Stimulated activated CD8-positive, alpha-beta memory T cell treated with anti-CD3 and anti-CD28 coated beads, Interleukin-4, amount 100 ng/mL, for 1 hour (primary cell): ENCODE results near the gene POFUT1.

ENCODE experiments used
- DNase-seq, 2 donors: peaks; one replicate each; pipeline ENCODE4 v3.0.0-alpha.2; 2020; ENCODE audit warnings: low read depth in 2 of 2, low spot score in 1 of 2

Gene POFUT1

DNA sequence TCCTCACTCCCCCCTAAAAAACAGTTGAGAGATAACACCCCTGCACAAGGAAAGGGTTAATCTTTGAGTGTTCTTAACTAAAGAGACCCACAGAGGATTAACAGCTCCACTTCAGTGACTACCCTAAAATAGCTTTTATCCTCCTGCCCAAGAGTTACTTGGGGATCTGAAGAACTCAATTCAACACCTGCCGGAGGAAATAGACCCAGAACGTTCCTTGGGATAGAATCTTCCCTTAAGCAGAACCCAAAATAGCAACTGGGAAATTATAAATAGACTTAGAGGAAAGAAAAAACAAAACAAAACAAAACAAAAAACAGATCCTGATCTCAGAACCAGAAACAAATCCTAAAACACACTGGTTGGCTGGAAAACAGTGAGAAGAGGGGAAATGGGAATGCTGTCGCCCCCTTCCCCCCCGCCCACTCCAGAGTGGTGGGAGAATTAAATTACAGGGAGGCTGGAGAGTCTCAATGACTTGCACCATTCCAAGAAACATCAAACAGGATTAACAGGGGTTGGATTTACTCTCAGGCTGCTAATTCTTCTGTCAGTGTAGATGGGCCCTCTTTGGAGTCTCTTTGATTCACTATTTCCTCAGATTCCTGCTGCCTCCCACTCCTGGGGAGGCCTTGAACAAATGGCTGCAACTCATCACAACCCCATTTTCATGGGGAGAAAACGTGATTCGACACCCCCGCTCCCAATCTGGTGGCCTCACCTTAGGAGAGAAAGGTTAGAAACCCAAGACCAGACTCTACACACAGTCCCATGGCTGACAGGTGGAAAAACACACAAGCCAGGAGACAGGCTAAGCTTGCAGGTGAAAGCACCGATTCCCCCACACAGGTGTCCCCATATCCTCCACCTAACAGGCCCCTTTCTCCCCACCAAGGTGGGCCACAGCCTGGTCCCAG, 1.6 kb upstream of the POFUT1 start:
- DNase-seq: no peak

DNA sequence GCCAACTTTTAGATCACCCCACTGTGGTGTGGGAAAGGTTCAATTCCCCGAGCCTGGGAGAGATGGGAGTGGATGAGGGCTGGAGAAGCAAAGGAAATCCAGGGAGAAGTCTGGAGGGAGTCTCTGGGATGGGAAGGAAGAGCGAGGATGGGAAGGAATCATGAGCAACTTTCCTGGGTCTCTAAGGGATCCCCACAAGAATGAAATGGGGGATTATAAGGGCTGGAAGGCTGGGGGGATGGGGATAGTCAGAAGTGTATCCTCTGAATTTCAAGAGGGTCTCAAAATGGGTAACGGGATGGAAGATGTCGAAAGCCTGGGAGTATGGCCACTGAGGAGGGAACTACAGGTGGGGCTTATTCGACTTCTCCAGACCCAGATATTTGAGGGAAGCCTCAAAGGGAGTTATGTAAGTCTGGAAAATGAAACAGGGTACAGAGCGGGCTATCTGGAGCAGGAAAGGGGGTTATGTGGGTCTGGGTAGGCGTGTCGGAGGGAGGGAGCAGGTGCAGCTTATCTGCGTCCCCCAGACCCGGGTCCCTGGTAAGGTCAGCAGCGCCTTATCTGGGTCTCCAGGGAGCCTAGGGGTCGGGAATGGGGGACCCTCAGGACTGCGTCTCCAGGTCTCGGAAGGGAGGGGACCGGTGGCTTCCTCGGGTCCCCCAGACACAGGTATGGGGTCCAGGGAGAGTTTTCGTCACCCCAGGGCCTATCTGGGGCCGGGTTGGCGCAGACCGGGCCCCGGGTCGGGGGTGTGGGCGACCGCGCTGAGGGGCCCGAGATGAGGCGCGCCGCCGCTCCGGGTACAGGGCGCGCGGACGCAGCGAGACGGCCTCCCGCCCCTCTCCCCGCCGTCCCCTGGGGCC, 687 bp upstream of the POFUT1 start:
- no peak for DNase-seq

DNA sequence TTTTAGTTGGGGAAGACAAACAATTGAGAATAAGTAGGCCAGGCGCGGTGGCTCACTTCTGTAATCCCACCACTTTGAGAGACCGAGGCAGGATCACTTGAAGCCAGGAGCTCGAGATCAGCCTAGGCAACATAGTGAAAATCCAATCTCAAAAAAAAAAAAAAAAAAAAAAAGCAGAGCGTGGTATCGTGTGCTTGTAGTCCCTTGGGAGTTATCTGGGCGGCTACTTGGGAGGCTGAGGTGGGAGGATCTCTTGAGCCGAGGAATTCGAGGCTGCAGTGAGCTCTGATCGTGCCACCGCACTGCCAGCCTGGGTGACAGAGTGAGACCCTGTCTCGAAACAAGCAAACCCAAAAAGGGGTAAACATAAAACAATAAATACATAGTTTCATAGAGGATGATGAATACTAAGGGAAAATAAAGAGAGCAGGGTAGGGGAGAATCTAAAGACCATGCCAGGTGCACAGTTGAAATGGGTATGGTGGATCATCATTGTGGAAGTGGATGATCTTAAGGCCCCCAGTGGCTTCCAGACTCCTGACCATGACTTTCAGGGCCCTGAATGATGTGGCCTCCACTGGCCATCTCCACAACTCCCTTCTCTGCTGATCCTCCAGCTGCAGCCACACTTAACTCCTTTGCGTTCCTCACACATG, 947 bp downstream of the POFUT1 start:
- no peak for DNase-seq

DNA sequence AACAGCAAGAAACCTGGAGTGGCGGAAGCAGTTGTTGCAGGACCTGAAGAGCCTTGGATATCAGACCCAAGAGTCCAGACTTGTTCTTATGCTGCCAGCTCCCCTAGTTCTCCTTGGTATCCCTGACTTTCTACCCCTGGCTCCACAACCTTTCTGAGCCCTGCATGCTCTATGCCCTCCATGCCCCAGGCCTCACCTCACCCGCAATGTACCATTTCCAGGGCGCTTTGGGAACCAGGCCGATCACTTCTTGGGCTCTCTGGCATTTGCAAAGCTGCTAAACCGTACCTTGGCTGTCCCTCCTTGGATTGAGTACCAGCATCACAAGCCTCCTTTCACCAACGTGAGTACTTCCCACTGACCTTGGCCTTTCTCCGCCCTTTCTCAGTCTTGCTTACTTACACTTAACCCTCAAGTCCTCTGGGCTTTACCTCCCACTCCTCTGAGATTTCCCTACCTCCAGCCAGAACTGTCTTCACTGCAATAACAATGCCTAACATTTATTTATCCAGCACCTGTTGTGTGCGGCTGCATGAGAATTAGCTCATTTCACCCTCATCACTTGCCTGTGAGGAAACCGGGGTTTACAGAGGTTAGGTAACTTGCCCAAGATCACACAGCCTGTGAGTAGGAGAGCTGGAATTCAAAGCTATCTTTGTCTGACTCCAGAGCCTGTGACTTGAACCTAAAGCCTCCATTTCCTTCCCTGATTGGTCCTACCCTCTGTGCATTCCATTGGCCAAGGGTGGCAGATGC, 2.3 kb downstream of the POFUT1 start:
- no peak for DNase-seq

DNA sequence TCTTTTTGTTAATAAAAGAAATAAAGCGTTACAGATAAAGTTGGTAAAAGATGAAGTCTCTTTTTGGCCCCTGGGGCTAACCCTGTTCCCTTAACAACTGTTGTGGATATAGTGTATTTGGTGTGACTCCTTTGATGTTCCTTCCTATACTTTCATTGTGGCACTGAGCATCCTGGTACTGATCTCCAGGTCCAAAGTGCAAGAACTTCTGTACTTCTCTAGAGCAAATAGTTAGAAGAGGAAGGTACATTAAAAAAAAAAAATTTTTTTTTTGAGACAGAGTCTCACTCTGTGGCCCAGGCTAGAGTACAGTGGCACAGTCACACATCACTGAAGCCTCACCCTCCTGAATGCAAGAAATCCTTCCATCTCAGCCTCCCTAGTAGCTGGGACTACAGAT, 6.2 kb downstream of the POFUT1 start:
- DNase-seq: no peak

DNA sequence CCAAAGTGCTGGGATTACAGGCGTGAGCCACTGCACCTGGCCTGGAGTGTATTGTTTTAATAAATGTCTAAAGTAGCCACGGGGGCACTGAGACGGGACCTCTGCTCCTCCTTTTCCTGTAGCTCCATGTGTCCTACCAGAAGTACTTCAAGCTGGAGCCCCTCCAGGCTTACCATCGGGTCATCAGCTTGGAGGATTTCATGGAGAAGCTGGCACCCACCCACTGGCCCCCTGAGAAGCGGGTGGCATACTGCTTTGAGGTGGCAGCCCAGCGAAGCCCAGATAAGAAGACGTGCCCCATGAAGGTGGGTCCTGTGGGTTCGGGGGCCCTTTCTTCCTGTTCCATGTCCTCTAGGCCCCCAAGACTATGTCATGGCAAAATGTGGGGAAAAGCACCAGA, 7.5 kb downstream of the POFUT1 start:
- DNase-seq: no peak

DNA sequence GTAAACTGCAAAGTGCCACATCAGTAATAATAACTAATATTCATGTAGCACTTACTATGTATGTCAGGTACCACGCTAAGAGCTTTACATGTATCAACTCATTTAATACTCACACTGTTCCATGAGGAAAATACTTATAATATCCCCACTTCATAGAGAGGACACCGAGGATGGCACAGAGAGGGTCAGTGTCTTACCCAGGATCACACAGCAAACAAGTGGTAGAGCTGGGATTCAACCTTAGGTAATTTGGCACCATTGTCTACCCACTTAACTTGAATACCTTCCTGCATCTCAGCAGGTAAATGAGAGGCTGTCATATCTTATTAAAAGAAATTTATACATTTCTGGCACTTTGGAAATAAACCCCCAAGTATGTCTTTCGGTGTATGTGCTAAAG, 8.0 kb downstream of the POFUT1 start:
- DNase-seq: no peak

DNA sequence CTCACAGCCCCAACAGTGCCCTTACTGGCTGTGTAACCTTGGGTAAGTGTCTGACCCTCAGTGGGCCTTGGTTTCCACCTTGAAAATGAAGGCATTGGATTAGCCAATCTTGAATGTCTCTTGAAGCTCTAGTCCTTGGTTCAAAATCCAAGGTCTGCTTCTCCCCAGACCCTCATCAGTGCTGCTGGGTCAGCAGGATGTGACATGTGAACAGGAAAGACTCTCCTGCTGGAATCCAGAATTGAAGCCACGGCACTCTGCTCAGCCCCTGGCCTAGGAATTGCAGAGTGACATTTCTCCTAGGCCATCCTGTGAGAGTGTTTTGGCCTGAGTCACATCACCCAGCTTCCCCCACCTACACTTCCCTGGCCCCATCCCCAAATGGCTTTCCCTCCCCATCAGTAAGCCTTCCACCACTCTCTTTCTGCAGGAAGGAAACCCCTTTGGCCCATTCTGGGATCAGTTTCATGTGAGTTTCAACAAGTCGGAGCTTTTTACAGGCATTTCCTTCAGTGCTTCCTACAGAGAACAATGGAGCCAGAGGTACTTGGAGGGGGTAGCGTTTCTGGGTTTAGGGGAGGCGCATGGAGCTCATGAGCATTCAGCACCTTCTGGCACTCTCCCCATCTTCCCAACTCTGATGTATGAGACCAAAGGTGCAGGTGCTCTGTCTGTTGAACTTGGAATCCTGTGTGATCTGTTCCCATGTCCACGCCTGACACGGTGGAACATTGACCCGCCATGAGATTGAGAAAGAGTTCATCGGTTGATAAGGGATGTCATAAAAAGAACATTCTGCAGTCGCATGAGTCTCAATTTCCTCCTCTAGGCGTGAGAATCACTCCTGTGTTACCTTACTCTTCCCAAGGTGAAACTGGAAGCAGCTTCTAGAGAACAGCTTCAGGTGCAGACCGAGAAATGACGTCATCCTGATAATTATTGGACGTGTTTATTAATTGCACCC, 8.8 kb downstream of the POFUT1 start:
- DNase-seq: no peak

DNA sequence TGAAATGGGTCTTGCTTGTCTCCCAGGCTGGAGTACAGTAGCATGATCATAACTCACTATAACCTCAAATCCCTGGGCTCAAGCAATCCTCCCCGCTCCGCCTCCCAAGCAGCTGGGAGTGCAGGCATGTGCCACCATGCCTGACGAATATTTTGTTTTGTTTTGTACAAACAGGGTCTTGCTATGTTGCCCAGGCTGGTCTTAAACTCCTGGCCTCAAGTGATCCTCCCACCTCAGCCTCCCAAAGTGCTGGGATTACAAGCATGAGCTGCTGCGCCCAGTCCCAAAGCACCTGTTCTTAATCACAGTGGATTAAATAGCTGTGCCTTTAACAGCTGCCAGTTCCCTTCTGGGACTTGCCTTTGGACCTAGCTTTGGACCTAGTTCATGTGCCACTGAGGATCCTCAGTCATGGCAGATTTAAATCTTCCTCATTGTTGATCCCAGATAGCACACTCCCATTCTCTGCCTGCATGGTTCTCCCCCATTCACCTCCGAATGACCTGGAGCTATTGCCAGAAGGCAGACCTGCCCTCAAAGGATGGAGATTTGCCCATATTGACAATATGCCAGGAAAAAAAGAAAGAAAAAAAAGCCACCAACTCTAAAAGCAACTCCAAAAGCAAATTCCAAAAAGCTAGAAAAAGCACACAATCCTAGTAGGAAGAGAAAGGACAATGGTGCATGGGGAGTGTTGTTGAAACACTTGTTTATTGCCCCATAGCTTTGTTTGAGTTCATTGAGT, 10.6 kb downstream of the POFUT1 start:
- DNase-seq: no peak

DNA sequence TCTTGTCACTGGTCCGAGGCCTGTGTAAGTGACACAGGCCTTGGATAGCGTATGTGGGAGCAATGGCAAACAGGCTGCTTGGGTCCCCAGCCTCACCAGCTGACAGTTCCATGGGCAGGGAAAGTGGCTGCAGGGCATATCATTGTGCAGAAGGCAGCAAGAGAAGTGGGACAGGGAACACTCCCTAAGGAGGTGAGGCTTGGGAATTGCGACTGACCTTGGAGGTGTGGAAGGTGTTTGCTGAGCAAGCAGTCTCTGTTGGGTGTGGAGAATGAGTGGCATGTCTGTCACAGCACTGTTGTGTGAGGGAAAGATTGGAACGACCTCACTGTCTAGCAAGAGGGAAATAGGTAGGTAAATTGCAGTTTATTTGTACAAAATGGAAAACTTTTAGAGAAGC, 16.8 kb downstream of the POFUT1 start:
- no peak for DNase-seq

DNA sequence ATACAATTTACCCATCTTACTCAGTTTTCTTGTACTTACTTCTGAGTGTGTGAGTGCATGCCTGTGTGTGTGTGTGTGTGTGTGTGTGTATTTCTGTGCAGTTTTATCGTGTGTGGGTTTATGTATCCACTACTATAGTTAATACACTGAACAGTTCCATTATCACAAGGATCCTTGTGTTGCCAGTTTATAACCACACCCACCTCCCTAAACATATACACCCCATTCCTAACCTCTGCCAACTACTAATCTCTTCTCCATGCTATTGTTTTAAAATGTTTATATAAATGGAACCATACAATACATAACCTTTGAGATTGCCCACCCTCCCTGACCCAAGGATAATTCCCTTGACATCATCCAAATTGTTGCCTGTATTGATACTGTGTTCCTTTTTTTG, 18.7 kb downstream of the POFUT1 start:
- DNase-seq: no peak

DNA sequence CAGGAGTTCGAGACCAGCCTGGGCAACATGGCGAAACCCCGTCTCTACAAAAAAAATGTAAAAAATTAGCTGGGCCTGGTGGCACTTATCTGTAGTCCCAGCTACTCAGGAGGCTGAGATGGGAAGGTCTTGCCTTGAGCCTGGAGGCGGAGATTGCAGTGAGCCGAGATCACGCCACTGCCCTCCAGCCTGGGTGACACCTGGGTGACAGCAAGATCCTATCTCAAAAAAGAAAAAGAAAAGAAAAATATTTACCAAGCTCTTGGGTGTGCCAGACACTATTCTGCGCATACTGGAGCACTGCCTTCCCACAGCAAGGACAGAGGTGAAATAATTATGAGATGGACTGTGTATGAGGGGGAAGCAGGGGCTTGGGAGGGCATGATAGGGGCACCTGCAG, 19.6 kb downstream of the POFUT1 start:
- no peak for DNase-seq

DNA sequence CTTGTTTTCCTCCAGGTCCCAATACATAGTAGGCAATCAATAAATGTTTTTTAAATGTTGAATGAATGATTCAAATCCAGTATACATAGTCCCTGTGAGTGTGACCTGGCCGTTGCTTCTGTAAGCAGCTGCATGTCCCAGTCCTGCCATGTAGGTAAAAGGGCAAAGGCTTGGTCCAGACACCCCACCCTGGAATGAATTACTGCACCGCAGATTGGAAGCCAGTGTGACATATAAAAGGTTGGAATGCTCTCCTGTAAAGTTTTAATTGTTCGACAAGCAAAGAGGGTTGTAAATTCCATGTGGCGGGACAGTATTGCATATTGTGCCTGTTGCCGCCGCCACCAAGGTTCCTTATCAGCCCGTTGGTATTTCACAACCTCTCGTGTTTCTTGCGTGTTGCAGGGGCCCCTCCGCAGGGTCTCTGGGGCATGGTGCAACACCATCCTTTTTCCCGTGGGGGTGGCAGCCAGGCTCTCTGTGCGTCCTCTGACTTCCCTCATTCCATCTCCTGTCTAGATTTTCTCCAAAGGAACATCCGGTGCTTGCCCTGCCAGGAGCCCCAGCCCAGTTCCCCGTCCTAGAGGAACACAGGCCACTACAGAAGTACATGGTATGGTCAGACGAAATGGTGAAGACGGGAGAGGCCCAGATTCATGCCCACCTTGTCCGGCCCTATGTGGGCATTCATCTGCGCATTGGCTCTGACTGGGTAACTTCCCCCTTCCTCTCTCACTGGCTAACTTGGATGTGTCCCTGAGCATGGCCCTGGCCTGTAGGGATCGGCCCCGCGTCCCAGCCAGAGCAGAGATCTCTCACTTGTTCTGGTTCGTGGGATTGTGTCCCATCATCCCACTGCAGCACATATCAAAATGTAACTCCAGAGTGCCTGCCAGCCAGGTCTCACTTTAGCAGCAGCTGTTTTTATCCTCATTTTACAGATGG, 20.3 kb downstream of the POFUT1 start:
- no peak for DNase-seq

DNA sequence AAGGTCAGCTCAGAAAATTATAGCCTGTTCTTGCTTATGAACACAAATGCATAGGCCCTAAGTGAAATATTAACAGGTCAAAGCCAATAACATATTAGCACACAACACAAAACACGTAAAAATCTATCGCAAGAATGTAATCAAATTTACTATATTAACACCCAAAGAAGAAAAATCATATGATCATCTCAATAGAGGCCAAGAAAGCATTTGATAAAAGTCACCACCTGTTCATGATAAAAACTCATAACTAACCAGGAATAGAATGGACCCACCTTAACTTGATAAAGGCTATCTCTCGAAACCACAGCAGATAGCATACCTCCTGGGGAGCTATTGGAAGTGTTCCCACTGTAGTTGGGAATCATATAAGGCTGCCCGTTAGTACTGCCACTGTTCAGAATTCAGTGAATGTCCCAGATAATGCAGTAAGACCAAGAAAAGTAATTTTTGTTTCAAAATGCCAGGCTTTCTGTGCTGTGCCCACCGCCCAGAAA, 21.6 kb downstream of the POFUT1 start:
- DNase-seq: no peak

DNA sequence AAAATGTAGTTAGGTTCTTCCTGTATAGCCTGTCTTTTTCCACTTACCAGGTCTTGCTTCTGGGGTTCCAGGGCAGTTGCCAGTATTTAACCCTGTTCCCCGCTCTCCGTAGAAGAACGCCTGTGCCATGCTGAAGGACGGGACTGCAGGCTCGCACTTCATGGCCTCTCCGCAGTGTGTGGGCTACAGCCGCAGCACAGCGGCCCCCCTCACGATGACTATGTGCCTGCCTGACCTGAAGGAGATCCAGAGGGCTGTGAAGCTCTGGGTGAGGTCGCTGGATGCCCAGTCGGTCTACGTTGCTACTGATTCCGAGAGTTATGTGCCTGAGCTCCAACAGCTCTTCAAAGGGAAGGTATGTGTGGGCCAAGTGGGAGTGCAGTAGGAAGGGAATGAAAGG, 23.0 kb downstream of the POFUT1 start:
- no peak for DNase-seq

DNA sequence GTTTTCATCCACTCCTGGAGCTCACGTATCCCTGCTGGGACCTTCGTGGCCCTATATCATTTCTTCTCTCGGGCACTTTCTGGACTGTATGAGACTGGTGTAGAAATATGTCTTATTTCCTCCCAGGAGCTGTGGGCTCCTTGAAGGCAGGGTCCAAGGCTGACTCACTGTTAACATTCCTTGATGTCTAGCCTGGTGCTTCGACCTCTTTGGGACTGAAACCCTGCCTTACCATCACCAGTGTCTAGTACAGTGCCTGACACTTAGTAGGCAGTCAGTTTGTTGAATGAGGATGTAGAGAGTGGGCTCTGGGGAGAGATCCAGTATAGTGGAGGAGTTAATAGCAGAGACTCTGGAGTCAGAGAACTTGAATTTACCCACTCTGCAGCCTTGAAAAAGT, 23.6 kb downstream of the POFUT1 start:
- DNase-seq: no peak

DNA sequence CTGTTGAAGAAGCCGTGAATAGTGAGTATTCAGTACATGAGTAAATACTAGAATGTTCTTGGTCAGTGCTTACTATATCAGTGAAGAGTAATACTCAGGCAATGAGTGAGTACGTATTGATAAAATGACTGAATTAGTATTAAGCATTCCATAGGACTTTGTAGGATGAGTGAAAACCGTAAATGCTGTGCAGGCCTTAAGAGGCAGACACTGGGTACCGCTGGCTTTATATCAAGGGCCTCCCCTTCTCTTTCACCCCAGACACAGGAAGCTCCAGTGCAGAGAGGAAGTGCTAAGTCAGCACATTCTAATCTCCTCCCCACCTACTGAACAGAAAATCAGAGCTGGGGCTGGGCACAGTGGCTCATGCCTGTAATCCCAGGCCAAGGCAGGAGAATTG, 24.2 kb downstream of the POFUT1 start:
- DNase-seq: no peak

DNA sequence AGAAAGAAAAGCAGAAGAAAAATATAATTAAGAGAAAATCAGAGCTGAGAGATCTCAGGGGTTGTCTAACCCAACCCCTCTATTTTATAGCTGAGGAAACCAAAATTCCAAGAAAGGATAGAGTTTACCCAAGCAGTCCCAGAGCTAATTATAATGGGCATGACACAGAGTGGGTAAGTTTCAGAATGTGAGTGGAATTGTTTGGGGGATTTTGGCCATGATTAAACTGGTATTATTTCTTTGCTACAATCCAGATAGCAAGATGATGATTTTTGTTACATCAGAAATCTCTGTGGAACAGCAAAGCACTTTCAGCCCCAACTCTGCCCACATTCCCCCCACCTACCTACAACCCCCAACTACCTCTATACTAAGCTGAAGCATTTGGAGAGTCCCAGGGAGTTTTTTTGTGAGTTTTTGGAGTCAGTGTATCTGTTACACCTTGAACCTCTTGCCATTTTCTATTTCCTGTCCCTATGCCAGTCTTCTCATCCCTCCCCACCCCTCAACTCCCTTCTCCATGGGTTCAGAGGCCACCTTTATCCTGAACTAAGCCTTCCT, 24.7 kb downstream of the POFUT1 start:
- no peak for DNase-seq
